Vagina (tissue), 2 donors: Measurements from ENCODE around the gene ADGRL3. TPM values are rescaled to one million over a fixed set of nuclear protein-coding genes. Genes with fewer than 3 reads are reported as not detected.
"Not testable (repeated sequence)": the region's sequence is repeated elsewhere in the genome, so short reads cannot be mapped to it uniquely, and the experiment has no call there.

Experiments
- DNase-seq, 2 donors: peaks; one replicate each; pipeline ENCODE4 v3.0.0-alpha.2; 2017; ENCODE audit errors: extremely low spot score in 2 of 2
- H3K27ac ChIP-seq: fragments of 200-600 bp; sonication (generic); one replicate; pipeline ENCODE4 v1.5.1; 2019
- H3K27me3 ChIP-seq: fragments of 200-600 bp; sonication (generic); one replicate; pipeline ENCODE4 v1.5.1; 2019
- H3K36me3 ChIP-seq, 2 donors: fragments of 200-600 bp; sonication (generic); one replicate each; pipeline ENCODE4 v1.5.1; 2017 to 2019
- H3K4me1 ChIP-seq: fragments of 200-600 bp; sonication (generic); one replicate; pipeline ENCODE4 v1.5.1; 2019
- H3K4me3 ChIP-seq, 2 donors: fragments of 200-600 bp; sonication (generic); 1 replicate in 1 of 2; 2 replicates in 1 of 2; pipeline ENCODE4 v1.5.1; 2016 to 2019
- H3K9me3 ChIP-seq: fragments of 200-600 bp; sonication (generic); one replicate; pipeline ENCODE4 v1.5.1; 2019
- POLR2A ChIP-seq, 2 donors: fragments of 450-650 bp; IDR thresholded peaks; one replicate each; pipeline ENCODE4 v1.6.1; 2017; ENCODE audit warnings: antibody characterized with exemption in 2 of 2, mild to moderate bottlenecking in 2 of 2, moderate library complexity in 2 of 2
- POLR2AphosphoS5 ChIP-seq, 2 donors: sonication (generic); formaldehyde crosslinking; IDR thresholded peaks; one replicate each; pipeline ENCODE4 v1.9.0; 2017; ENCODE audit warnings: antibody characterized with exemption in 2 of 2, mild to moderate bottlenecking in 2 of 2, low read depth in 1 of 2; ENCODE audit not compliant: insufficient read depth in 1 of 2
- intact Hi-C: fragments of 100-400 bp; cut with DNase I; formaldehyde crosslinking; loops from one replicate; pipeline ENCODE4 v1.15.1; 2023
- total RNA-seq: library from RNA; depleted of rRNA; stranded (reverse); fragments of >200 nt; gene quantifications from one replicate; pipeline ENCODE4 v1.2.3, GENCODE V29; 2016
- TF ChIP-seq, protein P1 (sequence below), 3 experiments: fragments of 450-650 bp in 2 of 3; fragments of 200-600 bp in 1 of 3; sonication (generic) in 1 of 3; IDR thresholded peaks; one replicate each; pipeline ENCODE4 v1.5.1; 2017 to 2019; ENCODE audit warnings: antibody characterized with exemption in 3 of 3, mild to moderate bottlenecking in 2 of 3, moderate library complexity in 2 of 3

The ADGRL3 gene
- total RNA-seq, 1 donor from 2014 or later, result 16.9 TPM

DNA sequence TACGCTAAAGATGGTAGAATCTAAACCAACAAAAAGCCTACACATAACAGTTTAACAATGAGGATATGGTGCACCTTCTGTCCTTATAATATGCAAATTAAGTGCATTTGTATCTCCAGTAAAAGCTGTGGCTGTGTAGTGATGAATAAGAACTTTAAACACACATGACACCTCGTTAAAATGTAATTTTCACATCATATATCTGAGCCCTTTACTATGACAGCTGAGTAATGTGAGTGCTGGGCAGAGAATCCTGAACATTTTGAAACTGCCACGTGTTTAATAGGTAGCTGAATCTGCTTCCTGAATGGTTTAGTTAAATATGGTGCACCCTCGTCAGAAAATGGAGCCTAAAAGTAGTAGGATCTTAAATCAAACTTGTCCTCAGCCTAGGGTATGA is 540.8 kb downstream of the ADGRL3 start:
- no peak for TF ChIP-seq POLR2AphosphoS5 (IDR thresholded peaks at IDR 0.05; ENCODE audit: insufficient read depth in 1 of 2, low read depth in 1 of 2)
- TF ChIP-seq, protein P1, sequence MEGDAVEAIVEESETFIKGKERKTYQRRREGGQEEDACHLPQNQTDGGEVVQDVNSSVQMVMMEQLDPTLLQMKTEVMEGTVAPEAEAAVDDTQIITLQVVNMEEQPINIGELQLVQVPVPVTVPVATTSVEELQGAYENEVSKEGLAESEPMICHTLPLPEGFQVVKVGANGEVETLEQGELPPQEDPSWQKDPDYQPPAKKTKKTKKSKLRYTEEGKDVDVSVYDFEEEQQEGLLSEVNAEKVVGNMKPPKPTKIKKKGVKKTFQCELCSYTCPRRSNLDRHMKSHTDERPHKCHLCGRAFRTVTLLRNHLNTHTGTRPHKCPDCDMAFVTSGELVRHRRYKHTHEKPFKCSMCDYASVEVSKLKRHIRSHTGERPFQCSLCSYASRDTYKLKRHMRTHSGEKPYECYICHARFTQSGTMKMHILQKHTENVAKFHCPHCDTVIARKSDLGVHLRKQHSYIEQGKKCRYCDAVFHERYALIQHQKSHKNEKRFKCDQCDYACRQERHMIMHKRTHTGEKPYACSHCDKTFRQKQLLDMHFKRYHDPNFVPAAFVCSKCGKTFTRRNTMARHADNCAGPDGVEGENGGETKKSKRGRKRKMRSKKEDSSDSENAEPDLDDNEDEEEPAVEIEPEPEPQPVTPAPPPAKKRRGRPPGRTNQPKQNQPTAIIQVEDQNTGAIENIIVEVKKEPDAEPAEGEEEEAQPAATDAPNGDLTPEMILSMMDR (IDR thresholded peaks at IDR 0.05), result no peak
- TF ChIP-seq POLR2A (IDR thresholded peaks at IDR 0.05), result no peak
- no peak overlapping the region for H3K4me3 ChIP-seq
- no peak for DNase-seq
- intact Hi-C loops, result no loop called here
- H3K27me3 ChIP-seq, result no peaks in the 10 kb centered on the region
- no peak overlapping the region for H3K27ac ChIP-seq
- no peaks in the 10 kb centered on the region for H3K9me3 ChIP-seq
- no peaks in the 10 kb centered on the region for H3K36me3 ChIP-seq
- H3K4me1 ChIP-seq, result no peaks in the 10 kb centered on the region

DNA sequence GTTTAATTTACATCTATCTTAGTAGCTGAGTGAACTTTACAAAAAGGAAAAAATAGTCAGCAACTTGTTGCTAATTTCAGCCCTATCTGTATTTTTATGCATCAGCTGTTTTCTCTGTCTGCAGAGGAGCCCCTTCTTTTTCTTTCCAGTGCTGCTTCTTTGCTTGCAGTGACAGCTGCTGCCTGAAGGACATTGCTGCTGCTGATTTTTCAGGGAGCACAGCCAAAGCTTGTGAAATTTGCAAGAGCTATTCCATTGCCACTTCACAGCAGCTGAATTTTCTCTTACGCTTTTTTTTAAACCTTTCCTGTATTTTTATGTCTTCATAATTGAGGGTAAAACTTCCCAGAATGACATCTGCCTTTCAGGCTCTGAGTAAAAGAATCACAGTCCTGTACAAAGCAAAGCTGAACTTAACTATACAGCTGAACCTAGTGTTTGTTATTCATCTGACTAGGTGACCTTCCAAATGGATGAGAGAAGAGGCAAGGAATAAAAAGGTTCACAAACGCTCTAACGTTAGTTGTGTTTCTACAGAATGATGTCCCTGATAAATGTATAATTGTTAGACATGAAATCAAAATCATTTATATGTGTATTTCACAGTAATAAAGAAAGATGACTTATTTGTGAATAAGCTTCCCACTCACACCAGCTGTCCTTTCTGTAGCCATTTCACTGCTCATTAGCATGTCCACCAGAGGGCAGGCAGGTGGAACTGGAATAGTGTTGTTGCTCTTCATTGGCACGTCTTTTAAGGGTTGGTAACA is 541.4 kb downstream of the ADGRL3 start:
- no peak overlapping the region for H3K27ac ChIP-seq
- no peak for TF ChIP-seq POLR2A (IDR thresholded peaks at IDR 0.05)
- TF ChIP-seq POLR2AphosphoS5 (IDR thresholded peaks at IDR 0.05; ENCODE audit: insufficient read depth in 1 of 2, low read depth in 1 of 2), result no peak
- TF ChIP-seq, protein P1 (IDR thresholded peaks at IDR 0.05), result no peak

DNA sequence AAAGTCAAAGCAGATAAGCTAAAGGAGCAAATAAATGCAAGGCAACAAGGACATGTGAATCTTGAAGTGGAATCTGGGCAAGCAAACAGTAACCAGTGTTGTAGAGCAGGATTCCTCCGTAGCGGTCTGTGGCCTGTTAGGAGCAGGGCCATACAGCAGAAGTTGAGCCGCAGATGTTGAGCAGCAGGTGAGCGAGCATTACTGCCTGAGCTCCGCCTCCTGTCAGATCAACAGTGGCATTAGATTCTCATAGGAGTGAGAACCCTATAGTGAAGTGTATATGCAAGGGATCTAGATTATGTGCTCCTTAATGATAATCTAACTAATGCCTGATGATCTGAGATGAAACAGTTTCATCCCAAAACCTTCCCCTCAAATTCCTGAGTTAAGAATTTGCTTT is 550.7 kb downstream of the ADGRL3 start:
- Histone ChIP-seq H3K9me3 (no peaks in the 10 kb centered on the region), H3K27ac (no peak overlapping the region), H3K36me3 (no peaks in the 10 kb centered on the region), H3K4me1 (no peaks in the 10 kb centered on the region), H3K27me3 (no peaks in the 10 kb centered on the region), H3K4me3 (no peak overlapping the region)
- intact Hi-C loops, result no loop called here
- TF ChIP-seq POLR2AphosphoS5 (IDR thresholded peaks at IDR 0.05; ENCODE audit: insufficient read depth in 1 of 2, low read depth in 1 of 2) (no peak), POLR2A (IDR thresholded peaks at IDR 0.05) (no peak)
- TF ChIP-seq, protein P1 (IDR thresholded peaks at IDR 0.05), result no peak
- DNase-seq, result no peak

More for the DNA sequence above, 541.4 kb downstream of the ADGRL3 start:
- Histone ChIP-seq H3K4me3 (no peak overlapping the region), H3K4me1 (no peaks in the 10 kb centered on the region), H3K27me3 (no peaks in the 10 kb centered on the region), H3K36me3 (no peaks in the 10 kb centered on the region), H3K9me3 (no peaks in the 10 kb centered on the region)
- intact Hi-C loops, result no loop called here
- DNase-seq, result no peak

DNA sequence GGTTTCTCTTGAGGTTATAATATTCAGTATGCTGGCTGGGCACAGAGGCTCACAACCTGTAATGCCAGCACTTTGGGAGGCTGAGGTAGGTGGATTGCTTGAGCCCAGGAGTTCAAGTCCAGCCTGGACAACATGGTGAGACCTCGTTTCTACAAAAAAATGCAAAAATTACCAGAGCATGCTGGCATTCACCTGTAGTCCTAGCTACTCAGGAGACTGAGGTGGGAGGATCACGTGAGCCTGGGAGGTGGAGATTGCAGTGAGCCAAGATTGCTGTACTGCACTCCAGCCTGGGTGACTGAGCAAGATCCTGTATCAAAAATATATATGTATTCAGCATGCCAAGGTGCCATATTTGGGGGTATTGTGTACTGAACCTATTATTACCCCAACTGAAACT is 552.5 kb downstream of the ADGRL3 start:
- intact Hi-C loops, result no loop called here
- TF ChIP-seq POLR2AphosphoS5 (IDR thresholded peaks at IDR 0.05; ENCODE audit: insufficient read depth in 1 of 2, low read depth in 1 of 2), result no peak
- no peak for TF ChIP-seq POLR2A (IDR thresholded peaks at IDR 0.05)
- TF ChIP-seq, protein P1 (IDR thresholded peaks at IDR 0.05), result no peak

DNA sequence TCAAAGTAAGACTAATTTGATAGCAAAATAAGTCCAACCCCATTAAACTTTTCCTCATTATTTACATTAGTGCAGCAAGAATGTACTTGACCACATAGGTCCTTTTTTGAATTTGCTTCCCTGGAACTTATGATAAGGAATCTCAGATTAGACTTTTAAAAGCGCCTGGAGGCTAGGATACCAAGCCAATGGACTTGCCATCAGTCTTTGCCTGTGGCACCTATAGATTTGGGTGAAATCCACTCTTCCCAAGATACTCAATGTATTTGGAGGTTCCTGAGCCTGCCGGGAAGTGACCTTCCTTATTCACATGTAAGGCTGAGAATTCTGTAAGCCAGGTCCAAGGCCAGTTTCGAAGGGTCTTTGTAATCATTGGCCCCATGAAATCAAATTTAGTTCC is 553.6 kb downstream of the ADGRL3 start:
- Histone ChIP-seq H3K36me3 (no peaks in the 10 kb centered on the region), H3K27me3 (no peaks in the 10 kb centered on the region), H3K4me3 (no peak overlapping the region), H3K27ac (no peak overlapping the region), H3K9me3 (no peaks in the 10 kb centered on the region), H3K4me1 (no peaks in the 10 kb centered on the region)
- TF ChIP-seq, protein P1 (IDR thresholded peaks at IDR 0.05), result no peak
- TF ChIP-seq POLR2AphosphoS5 (IDR thresholded peaks at IDR 0.05; ENCODE audit: insufficient read depth in 1 of 2, low read depth in 1 of 2) (no peak), POLR2A (IDR thresholded peaks at IDR 0.05) (no peak)
- DNase-seq, result no peak
- intact Hi-C loops, result no loop called here

More for the DNA sequence above, 552.5 kb downstream of the ADGRL3 start:
- H3K9me3 ChIP-seq, result no peaks in the 10 kb centered on the region
- H3K27me3 ChIP-seq, result no peaks in the 10 kb centered on the region
- no peak overlapping the region for H3K4me3 ChIP-seq
- H3K27ac ChIP-seq, result no peak overlapping the region
- no peaks in the 10 kb centered on the region for H3K4me1 ChIP-seq
- H3K36me3 ChIP-seq, result no peaks in the 10 kb centered on the region
- DNase-seq, result no peak

DNA sequence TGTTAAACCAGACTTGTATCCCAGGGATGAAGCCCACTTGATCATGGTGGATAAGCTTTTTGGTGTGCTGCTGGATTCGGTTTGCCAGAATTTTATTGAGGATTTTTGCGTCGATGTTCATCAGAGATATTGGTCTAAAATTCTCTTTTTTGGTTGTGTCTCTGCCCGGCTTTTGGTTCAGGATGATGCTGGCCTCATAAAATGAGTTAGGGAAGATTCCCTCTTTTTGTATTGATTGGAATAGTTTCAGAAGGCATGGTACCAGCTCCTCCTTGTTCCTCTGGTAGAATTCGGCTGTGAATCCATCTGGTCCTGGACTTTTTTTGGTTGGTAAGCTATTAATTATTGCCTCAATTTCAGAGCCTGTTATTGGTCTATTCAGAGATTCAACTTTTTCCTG is 556.8 kb downstream of the ADGRL3 start:
- H3K27ac ChIP-seq, intact Hi-C loops, H3K9me3 ChIP-seq, H3K4me1 ChIP-seq, H3K4me3 ChIP-seq, H3K27me3 ChIP-seq, DNase-seq, H3K36me3 ChIP-seq: not testable (repeated sequence)

DNA sequence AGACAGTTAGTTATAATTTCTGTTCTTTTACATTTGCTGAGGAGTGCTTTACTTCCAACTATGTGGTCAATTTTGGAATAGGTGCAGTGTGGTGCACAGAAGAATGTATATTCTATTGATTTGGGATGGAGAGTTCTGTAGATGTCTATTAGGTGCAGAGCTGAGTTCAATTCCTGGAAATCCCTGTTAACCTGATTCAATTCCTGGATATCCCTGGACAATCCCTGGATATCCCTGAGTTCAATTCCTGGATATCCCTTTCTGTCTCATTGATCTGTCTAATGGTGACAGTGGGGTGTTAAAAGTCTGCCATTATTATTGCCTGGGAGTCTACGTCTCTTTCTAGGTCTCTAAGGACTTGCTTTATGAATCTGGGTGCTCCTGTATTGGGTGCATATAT is 557.9 kb downstream of the ADGRL3 start:
- H3K4me1 ChIP-seq, H3K27me3 ChIP-seq, H3K9me3 ChIP-seq, DNase-seq, H3K36me3 ChIP-seq, H3K27ac ChIP-seq, intact Hi-C loops, H3K4me3 ChIP-seq: not testable (repeated sequence)

DNA sequence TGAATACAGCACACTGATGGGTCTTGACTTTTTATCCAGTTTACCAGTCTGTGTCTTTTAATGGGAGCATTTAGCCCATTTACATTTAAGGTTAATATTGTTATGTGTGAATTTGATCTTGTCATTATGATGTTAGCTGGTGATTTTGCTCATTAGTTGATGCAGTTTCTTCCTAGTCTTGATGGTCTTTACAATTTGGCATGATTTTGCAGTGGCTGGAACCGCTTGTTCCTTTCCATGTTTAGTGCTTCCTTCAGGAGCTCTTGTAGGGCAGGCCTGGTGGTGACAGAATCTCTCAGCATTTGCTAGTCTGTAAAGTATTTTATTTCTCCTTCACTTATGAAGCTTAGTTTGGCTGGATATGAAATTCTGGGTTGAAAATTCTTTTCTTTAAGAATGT is 558.5 kb downstream of the ADGRL3 start:
- H3K36me3 ChIP-seq, H3K9me3 ChIP-seq, H3K4me3 ChIP-seq, intact Hi-C loops, H3K4me1 ChIP-seq, H3K27ac ChIP-seq, H3K27me3 ChIP-seq, DNase-seq: not testable (repeated sequence)
